NT2/D1 (cell line): Measurements from ENCODE around the gene LRP10.

ENCODE experiments used
- DNase-seq: peaks from one replicate; pipeline ENCODE4 v3.0.0-alpha.2; 2011; ENCODE audit warnings: low read depth, low spot score
- H3K27me3 ChIP-seq: 2 replicates; pipeline ENCODE4 v1.6.0; 2011; ENCODE audit warnings: mild to moderate bottlenecking; ENCODE audit not compliant: insufficient read length, insufficient read depth
- H3K36me3 ChIP-seq: 2 replicates; pipeline ENCODE4 v1.6.1; 2011; ENCODE audit warnings: mild to moderate bottlenecking, low read length, mixed read lengths; ENCODE audit not compliant: insufficient read depth, insufficient read length
- H3K4me1 ChIP-seq: 2 replicates; pipeline ENCODE4 v1.5.1; 2011; ENCODE audit not compliant: insufficient read depth, insufficient read length
- H3K4me3 ChIP-seq: 2 replicates; pipeline ENCODE4 v1.5.1; 2011; ENCODE audit warnings: low read depth; ENCODE audit not compliant: insufficient read length
- H3K9ac ChIP-seq: 2 replicates; pipeline ENCODE4 v1.6.0; 2011; ENCODE audit warnings: low read depth; ENCODE audit not compliant: insufficient read length
- H3K9me3 ChIP-seq: 2 replicates; pipeline ENCODE4 v1.5.1; 2011; ENCODE audit warnings: mild to moderate bottlenecking, low read length; ENCODE audit not compliant: insufficient read depth
- SUZ12 ChIP-seq: IDR thresholded peaks from 2 replicates; pipeline ENCODE4 v1.6.1; 2011; ENCODE audit not compliant: insufficient read length, insufficient read depth; ENCODE audit errors: extremely low read depth
- YY1 ChIP-seq: IDR thresholded peaks from 2 replicates; pipeline ENCODE4 v1.6.1; 2011; ENCODE audit not compliant: insufficient read length, insufficient read depth
- ZNF274 ChIP-seq: IDR thresholded peaks from 2 replicates; pipeline ENCODE4 v1.6.1; 2011; ENCODE audit warnings: mild to moderate bottlenecking, low read depth, low read length

The LRP10 gene

DNA sequence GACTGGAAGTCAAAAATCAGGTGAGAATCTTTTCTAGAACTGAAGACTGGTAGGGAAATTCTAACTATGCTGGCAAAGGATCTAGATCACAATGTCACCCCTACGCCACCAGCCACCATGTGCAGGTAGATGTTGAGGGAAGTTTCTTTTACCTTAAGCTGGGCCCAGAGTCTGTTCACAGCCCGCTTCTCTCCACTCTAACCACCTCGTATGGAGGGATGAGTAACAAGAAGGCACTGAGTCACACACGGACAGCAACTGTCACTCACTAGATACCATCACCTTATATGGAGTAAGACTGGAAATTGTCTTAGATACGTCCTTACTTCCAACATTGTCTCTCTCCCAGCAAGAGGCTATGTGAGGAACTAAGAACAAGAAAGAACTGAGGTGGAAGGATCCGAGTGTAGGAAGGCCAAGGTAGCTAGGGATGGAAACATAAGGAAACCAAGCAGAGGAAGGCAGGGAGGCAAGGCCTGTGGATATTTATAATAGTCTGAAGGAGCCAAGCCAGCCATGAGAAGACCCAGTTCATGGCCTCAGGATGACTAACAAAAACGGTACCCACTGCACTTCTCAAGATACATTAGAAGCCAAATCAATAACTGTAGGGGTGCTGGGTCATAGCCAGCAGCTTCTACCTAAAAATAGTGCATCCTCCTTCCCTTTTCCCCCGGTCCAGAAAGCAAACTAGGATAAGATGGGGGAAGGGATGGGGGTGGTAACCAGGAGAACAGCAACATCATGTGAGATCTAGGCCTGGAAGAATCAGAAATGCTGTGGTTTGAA lies 27.0 kb downstream of the LRP10 start:
- DNase-seq, result no peak
- H3K9ac ChIP-seq, result no peak overlapping the region
- peaks cover 35% of the 10 kb centered on the region for H3K36me3 ChIP-seq

DNA sequence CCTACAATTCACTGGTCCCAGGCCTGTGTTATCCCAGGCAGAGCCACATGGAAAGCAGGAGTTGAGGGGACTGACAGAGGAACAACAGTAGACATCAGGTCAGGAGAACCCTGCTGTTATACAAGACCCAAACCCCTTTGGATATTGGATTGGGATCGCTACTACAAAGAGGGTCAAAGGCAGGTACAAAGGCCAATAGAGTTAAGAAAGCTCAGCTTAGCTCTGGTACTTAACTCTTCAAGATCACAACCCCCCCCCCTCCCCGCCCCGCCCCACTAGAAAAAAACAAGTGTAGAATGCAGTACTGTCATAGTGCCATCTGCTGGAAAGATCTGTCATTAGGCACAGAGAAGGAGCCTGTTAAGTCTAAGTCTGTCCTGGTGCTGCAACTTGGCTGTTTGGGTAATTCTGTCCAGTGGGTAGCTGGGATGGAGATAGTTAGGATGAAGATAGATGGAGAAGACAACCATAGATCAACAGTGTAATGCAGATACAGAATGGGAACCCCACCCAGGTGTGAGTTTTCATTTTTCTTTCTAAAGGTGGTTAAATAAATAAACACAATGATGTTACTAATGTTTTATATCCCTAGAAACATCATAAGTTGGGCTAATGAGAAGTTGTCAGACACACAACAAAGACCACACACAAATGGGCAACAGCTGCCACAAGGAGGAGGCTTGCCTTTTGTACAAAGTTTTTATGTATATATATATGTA lies 28.7 kb downstream of the LRP10 start:
- H3K9ac ChIP-seq, result no peak overlapping the region
- H3K4me1 ChIP-seq, result peaks cover 7% of the 10 kb centered on the region
- peaks cover 36% of the 10 kb centered on the region for H3K27me3 ChIP-seq
- H3K36me3 ChIP-seq, result peaks cover 52% of the 10 kb centered on the region
- no peaks in the 10 kb centered on the region for H3K9me3 ChIP-seq
- peak; percentile 50 for DNase-seq
- TF ChIP-seq YY1, result no peak
- no peak for TF ChIP-seq ZNF274
- TF ChIP-seq SUZ12, result no peak
- H3K4me3 ChIP-seq, result no peak overlapping the region

More for the DNA sequence above, 27.0 kb downstream of the LRP10 start:
- Histone ChIP-seq H3K4me3 (no peak overlapping the region), H3K4me1 (peaks cover 7% of the 10 kb centered on the region), H3K9me3 (no peaks in the 10 kb centered on the region), H3K27me3 (peaks cover 36% of the 10 kb centered on the region)
- TF ChIP-seq ZNF274, result no peak
- TF ChIP-seq YY1, result no peak
- no peak for TF ChIP-seq SUZ12

DNA sequence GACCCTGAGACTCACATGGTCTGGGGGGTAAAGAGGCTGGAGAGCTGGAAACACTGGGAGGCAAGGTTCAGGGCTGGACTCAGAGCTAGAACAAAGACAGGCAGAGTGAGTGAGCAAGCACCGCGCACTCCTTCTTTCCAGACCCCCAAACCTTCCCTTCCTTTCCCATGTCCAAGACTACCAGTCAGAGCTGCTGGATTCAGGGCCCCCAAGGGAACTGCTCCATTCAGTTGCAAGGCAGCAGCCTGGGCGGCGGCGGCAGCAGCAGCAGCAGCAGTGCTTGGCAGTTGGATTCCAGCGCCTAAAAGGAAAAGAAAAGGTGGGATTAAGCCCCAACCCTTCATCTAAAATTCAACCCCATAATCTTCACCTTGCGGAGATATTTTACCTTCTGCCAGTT lies 30.3 kb downstream of the LRP10 start:
- TF ChIP-seq SUZ12, result no peak
- no peak for TF ChIP-seq YY1
- TF ChIP-seq ZNF274, result no peak
- no peak overlapping the region for H3K4me3 ChIP-seq
- H3K4me1 ChIP-seq, result peaks cover 7% of the 10 kb centered on the region
- DNase-seq, result no peak
- peaks cover 67% of the 10 kb centered on the region for H3K36me3 ChIP-seq
- peaks cover 20% of the 10 kb centered on the region for H3K27me3 ChIP-seq
- H3K9ac ChIP-seq, result no peak overlapping the region
- no peaks in the 10 kb centered on the region for H3K9me3 ChIP-seq

GRCh38 chr14:22903742-22904087 lies 32.2 kb downstream of the LRP10 start:
- TF ChIP-seq ZNF274 (no peak), YY1 (no peak), SUZ12 (no peak)
- Histone ChIP-seq H3K4me1 (peaks cover 7% of the 10 kb centered on the region), H3K9me3 (no peaks in the 10 kb centered on the region), H3K4me3 (no peak overlapping the region), H3K9ac (no peak overlapping the region), H3K27me3 (peaks cover 2% of the 10 kb centered on the region), H3K36me3 (peaks cover 81% of the 10 kb centered on the region)
- DNase-seq, result no peak

DNA sequence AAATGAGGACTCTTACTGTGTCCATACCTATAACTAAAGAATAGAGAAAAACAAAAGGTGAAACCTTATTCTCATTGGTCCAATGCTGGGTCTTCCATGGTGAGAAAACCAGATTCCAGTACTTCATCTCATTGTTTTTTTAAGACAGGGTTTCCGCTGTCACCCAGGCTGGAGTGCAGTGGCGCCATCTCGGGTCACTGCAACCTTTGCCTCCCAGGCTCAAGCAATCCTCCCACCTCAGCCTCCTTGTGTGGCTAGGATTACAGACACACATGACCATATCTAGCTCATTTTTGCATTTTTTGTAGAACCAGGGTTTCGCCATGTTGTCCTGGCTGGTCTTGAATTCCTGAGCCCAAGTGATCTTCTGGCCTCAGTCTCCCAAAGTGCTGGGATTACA lies 34.1 kb downstream of the LRP10 start:
- no peaks in the 10 kb centered on the region for H3K27me3 ChIP-seq
- no peak overlapping the region for H3K9ac ChIP-seq
- H3K4me3 ChIP-seq, result no peak overlapping the region
- no peaks in the 10 kb centered on the region for H3K9me3 ChIP-seq
- TF ChIP-seq ZNF274 (no peak), YY1 (no peak), SUZ12 (no peak)
- no peaks in the 10 kb centered on the region for H3K4me1 ChIP-seq
- DNase-seq, result no peak
- H3K36me3 ChIP-seq, result peaks cover 85% of the 10 kb centered on the region

DNA sequence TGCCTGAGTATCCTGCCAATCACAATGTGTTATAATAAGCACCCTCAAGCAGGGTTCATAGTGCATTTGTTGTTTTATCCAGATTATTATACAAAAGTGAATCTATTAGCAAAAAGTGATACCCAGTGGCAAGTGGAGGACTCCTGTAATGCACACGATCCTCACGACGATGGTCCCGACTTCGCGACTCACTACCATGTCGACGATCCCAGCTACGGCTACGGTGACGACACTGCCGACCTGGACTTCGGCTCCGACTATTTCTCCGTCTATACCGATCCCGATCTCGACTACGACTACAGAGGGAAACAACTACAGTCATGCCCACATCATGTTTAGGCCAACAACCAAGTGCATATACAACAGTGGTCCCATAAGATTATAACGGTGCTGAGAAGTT lies 34.5 kb downstream of the LRP10 start:
- no peaks in the 10 kb centered on the region for H3K4me1 ChIP-seq
- no peak overlapping the region for H3K9ac ChIP-seq
- DNase-seq, result no peak
- peaks cover 85% of the 10 kb centered on the region for H3K36me3 ChIP-seq
- TF ChIP-seq YY1 (no peak), ZNF274 (no peak), SUZ12 (no peak)
- H3K9me3 ChIP-seq, result no peaks in the 10 kb centered on the region
- no peak overlapping the region for H3K4me3 ChIP-seq
- H3K27me3 ChIP-seq, result no peaks in the 10 kb centered on the region

GRCh38 chr14:22907429-22907828 lies 35.9 kb downstream of the LRP10 start:
- Histone ChIP-seq H3K36me3 (peaks cover 75% of the 10 kb centered on the region), H3K4me1 (no peaks in the 10 kb centered on the region), H3K9ac (no peak overlapping the region), H3K9me3 (no peaks in the 10 kb centered on the region), H3K4me3 (no peak overlapping the region), H3K27me3 (no peaks in the 10 kb centered on the region)
- no peak for DNase-seq
- TF ChIP-seq ZNF274, result no peak
- TF ChIP-seq YY1, result no peak
- TF ChIP-seq SUZ12, result no peak
